Stimulated activated memory B cell treated with anti-CD40 and anti-IgM and Interleukin-4, amounts not matched to agents 10 μg/mL and 1 μg/mL and 100 μg/mL, for 72 hours (primary cell): ENCODE measurements around the gene SLC17A7.
"Not testable (repeated sequence)": the region's sequence is repeated elsewhere in the genome, so short reads cannot be mapped to it uniquely, and the experiment has no call there.

Source experiments
- ATAC-seq: fragments of 150-1000 bp; cut with Tn5 transposase; 2 replicates; pipeline ENCODE4 v1.10.0; 2021
- H3K27ac Mint-ChIP-seq: one replicate; pipeline ENCODE4 v1.8.0; 2022; ENCODE audit warnings: mild to moderate bottlenecking, mixed read lengths
- H3K27me3 Mint-ChIP-seq: one replicate; pipeline ENCODE4 v1.8.0; 2022; ENCODE audit warnings: mixed read lengths
- H3K36me3 Mint-ChIP-seq: one replicate; pipeline ENCODE4 v1.8.0; 2022; ENCODE audit warnings: mixed read lengths
- H3K4me1 Mint-ChIP-seq: one replicate; pipeline ENCODE4 v1.8.0; 2022; ENCODE audit warnings: mixed read lengths
- H3K4me3 Mint-ChIP-seq: one replicate; pipeline ENCODE4 v1.8.0; 2022; ENCODE audit warnings: mild to moderate bottlenecking, moderate library complexity, mixed read lengths
- H3K9me3 Mint-ChIP-seq: one replicate; pipeline ENCODE4 v1.8.0; 2022; ENCODE audit warnings: mixed read lengths

The SLC17A7 gene

GRCh38 chr19:49459388-49459787 is 18.1 kb upstream of the SLC17A7 start:
- H3K9me3 Mint-ChIP-seq: no peaks in the 10 kb centered on the region
- no peak overlapping the region for H3K4me3 Mint-ChIP-seq
- H3K27ac Mint-ChIP-seq: no peak overlapping the region
- peaks cover 19% of the 10 kb centered on the region for H3K4me1 Mint-ChIP-seq
- peaks cover 30% of the 10 kb centered on the region for H3K36me3 Mint-ChIP-seq
- ATAC-seq: no peak
- H3K27me3 Mint-ChIP-seq: no peaks in the 10 kb centered on the region

- H3K27ac Mint-ChIP-seq: peak overlapping the region; percentile 68
- H3K27me3 Mint-ChIP-seq: no peaks in the 10 kb centered on the region
- peaks cover 24% of the 10 kb centered on the region for H3K36me3 Mint-ChIP-seq
- no peak overlapping the region for H3K4me3 Mint-ChIP-seq
- H3K9me3 Mint-ChIP-seq: no peaks in the 10 kb centered on the region
- peaks cover 27% of the 10 kb centered on the region for H3K4me1 Mint-ChIP-seq
- ATAC-seq: no peak
Observed at GRCh38 chr19:49458567-49458903, 17.2 kb upstream of the SLC17A7 start.

DNA sequence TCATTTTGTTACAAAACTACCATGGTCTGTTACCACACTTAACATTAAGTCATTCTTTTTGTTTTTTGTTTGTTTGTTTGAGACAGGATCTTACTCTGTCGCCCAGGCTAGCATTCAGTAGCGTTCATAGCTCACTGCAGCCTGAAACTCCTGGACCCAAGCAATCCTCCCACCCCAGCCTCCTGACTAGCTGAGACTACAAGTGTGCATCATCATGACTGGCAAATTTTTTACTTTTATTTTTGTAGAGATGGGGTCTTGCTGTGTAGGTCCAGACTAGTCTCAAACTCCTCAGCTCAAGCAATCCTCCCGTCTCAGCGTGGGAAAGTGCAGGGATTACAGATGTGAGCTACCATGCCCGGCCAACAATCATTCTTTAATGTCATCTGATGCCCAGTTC is 15.0 kb upstream of the SLC17A7 start:
- ATAC-seq: no peak
- Mint-ChIP-seq H3K4me1 (peaks cover 40% of the 10 kb centered on the region), H3K27me3 (no peaks in the 10 kb centered on the region), H3K36me3 (peaks cover 28% of the 10 kb centered on the region), H3K4me3 (no peak overlapping the region), H3K27ac (no peak overlapping the region), H3K9me3 (no peaks in the 10 kb centered on the region)

- H3K4me3 Mint-ChIP-seq: no peak overlapping the region
- H3K36me3 Mint-ChIP-seq: peaks cover 30% of the 10 kb centered on the region
- H3K27ac Mint-ChIP-seq: no peak overlapping the region
- H3K4me1 Mint-ChIP-seq: peaks cover 43% of the 10 kb centered on the region
- no peaks in the 10 kb centered on the region for H3K9me3 Mint-ChIP-seq
- H3K27me3 Mint-ChIP-seq: no peaks in the 10 kb centered on the region
- ATAC-seq: no peak
Observed at GRCh38 chr19:49455773-49456172, 14.4 kb upstream of the SLC17A7 start.

DNA sequence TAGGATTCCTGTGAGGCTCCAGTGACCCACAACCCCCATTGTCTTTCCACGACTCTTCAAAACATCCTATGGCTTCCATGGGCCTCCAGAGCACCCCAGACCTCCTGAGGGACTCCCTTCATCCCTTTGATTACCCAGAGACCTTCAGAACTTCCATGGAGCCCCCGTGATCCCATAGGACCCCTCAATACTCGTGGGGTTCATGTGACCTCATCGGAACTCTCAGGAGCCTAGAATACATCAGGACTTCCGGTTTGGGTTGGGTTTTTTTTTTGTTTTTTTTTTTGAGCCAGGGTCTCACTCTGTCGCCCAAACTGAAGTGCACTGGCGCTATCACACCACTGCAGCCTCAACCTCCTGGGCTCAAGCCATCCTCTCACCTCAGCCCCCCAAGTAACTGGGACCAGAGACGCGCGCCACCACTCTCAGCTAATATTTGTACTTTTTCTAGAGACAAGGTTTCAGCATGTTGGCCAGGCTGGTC is 12.5 kb upstream of the SLC17A7 start:
- H3K9me3 Mint-ChIP-seq: no peaks in the 10 kb centered on the region
- no peak for ATAC-seq
- peaks cover 63% of the 10 kb centered on the region for H3K4me1 Mint-ChIP-seq

GRCh38 chr19:49453013-49453756 is 11.9 kb upstream of the SLC17A7 start, which contains the start of gene ALDH16A1:
Gene ALDH16A1, plus strand, starts transcription at chr19:49453225. Its CDS starts 107 bp downstream, at chr19:49453332.
- Mint-ChIP-seq H3K4me3 (peak within 1 kb of the TSS; percentile 99), H3K36me3 (peaks cover 47% of the 10 kb centered on the region), H3K4me1 (peaks cover 69% of the 10 kb centered on the region), H3K27ac (peak within 1 kb of the TSS; percentile 99), H3K27me3 (no peaks in the 10 kb centered on the region), H3K9me3 (no peaks in the 10 kb centered on the region)
- ATAC-seq: peak; percentile 96

More for the DNA sequence above, 12.5 kb upstream of the SLC17A7 start:
- H3K27ac Mint-ChIP-seq: peak overlapping the region; percentile 99
- H3K36me3 Mint-ChIP-seq: peaks cover 41% of the 10 kb centered on the region
- no peaks in the 10 kb centered on the region for H3K27me3 Mint-ChIP-seq
- H3K4me3 Mint-ChIP-seq: peak overlapping the region; percentile 99

- ATAC-seq: peak; percentile 85
- H3K27me3 Mint-ChIP-seq: no peaks in the 10 kb centered on the region
- no peaks in the 10 kb centered on the region for H3K9me3 Mint-ChIP-seq
- peak within 1 kb of the TSS; percentile 99 for H3K4me3 Mint-ChIP-seq
- peak within 1 kb of the TSS; percentile 99 for H3K27ac Mint-ChIP-seq
- peaks cover 65% of the 10 kb centered on the region for H3K4me1 Mint-ChIP-seq
- H3K36me3 Mint-ChIP-seq: peaks cover 56% of the 10 kb centered on the region
Observed at GRCh38 chr19:49451430-49452181, 10.3 kb upstream of the SLC17A7 start, which contains the start of gene PIH1D1. Gene PIH1D1, minus strand, starts transcription at chr19:49451814. Its CDS starts 240 bp downstream, at chr19:49451574.

DNA sequence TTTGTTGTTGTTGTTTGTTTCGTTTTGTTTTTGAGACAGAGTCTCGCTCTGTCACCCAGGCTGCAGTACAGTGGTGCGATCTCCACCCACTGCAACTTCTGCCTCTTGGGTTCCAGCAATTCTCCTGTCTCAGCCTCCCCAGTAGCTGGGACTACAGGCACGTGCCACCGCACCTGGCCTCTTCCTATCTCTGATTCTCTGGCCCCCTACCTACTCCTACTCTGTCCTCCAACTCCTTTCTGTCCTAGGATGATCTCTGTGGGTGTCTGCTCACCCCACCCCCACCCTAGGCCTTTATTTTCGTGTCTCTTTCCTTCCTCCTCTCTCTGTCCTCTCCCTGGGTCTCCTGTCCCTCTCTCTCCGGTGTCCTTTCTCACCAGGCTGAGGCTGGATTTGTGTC is 9.1 kb upstream of the SLC17A7 start:
- Mint-ChIP-seq H3K4me3 (peak overlapping the region; percentile 99), H3K36me3 (peaks cover 50% of the 10 kb centered on the region), H3K4me1 (peaks cover 58% of the 10 kb centered on the region), H3K27ac (peak overlapping the region; percentile 99), H3K27me3 (no peaks in the 10 kb centered on the region), H3K9me3 (no peaks in the 10 kb centered on the region)
- ATAC-seq: no peak

- Mint-ChIP-seq H3K36me3 (peaks cover 50% of the 10 kb centered on the region), H3K4me3 (no peak overlapping the region), H3K27me3 (no peaks in the 10 kb centered on the region), H3K4me1 (peaks cover 60% of the 10 kb centered on the region), H3K9me3 (no peaks in the 10 kb centered on the region), H3K27ac (no peak overlapping the region)
- no peak for ATAC-seq
Observed at GRCh38 chr19:49448432-49448786, 7.1 kb upstream of the SLC17A7 start.

DNA sequence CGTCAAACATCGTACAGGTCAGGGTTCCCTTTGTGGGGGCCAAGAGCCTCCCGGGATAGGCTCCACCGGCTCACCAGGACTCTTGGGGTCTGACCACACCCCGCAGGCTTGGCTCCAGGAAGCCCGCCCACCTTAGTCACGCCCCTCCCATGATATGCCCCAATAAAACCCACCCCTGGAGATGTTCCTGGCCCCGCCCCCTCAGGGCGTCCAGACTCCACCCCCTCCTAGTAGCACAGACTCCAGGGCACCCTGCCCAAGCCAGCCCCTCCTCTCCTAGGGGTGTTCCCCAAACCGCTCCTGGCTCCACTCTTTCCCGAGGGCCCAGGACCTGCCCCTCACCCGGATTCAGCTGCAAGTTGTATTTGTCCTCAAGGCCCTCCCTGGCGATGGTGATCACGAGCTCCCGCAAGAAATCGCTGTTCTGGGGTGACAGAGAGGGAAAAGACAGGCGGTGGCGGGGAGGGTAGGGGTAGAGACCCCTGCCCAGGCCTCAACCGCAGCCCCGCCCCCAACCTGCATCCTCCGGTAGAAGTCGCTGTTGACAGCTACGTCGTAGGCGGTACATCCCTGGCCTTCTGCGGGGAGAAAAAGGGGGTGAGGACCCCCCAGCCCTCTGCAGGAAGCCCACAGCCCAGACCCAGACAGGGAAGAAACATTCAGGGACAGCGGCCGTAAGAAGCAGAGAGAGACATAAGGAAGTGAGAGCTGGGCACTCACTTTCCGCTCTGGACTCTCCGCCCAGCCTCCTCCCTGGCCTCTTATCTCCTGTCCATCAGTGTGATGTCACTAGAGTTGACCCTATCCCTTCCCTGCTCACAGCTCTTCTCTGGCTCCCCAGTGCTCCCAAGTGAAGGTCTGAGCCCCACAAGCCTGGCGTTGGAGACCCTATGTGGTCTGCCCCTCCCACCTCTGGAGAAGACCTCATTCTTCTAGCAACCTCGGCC is 6.4 kb upstream of the SLC17A7 start:
- H3K4me1 Mint-ChIP-seq: peaks cover 58% of the 10 kb centered on the region
- H3K9me3 Mint-ChIP-seq: no peaks in the 10 kb centered on the region
- peaks cover 4% of the 10 kb centered on the region for H3K27me3 Mint-ChIP-seq
- ATAC-seq: no peak
- H3K36me3 Mint-ChIP-seq: peaks cover 50% of the 10 kb centered on the region
- H3K4me3 Mint-ChIP-seq: no peak overlapping the region
- no peak overlapping the region for H3K27ac Mint-ChIP-seq

DNA sequence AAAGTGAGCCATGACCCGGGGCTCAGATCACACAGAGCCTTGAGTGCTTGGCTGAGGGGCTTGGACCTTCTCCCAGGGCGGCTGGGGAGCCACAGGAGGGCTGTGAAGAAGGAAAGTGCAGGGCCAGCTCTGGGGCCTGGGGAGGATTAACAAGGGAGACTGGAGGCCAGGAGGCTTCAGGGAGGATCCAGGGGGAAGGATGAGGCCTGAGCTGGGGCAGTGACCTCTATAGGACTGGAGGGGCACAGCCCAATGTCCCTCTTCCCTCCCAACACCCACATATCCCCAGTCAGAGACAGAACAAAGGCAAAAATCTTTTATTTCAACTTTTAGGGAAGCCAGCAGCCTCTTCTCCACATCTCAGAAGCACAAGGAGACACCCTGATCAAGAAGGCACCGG is 4.7 kb upstream of the SLC17A7 start:
- H3K27ac Mint-ChIP-seq: no peak overlapping the region

GRCh38 chr19:49444100-49444700 is 2.9 kb upstream of the SLC17A7 start:
- H3K27ac Mint-ChIP-seq: peak overlapping the region; percentile 74
- H3K9me3 Mint-ChIP-seq, ATAC-seq: not testable (repeated sequence)
- peaks cover 50% of the 10 kb centered on the region for H3K4me1 Mint-ChIP-seq
- H3K4me3 Mint-ChIP-seq: peak overlapping the region; percentile 70
- peaks cover 27% of the 10 kb centered on the region for H3K36me3 Mint-ChIP-seq
- H3K27me3 Mint-ChIP-seq: peaks cover 39% of the 10 kb centered on the region

More for the DNA sequence above, 4.7 kb upstream of the SLC17A7 start:
- H3K4me1 Mint-ChIP-seq: peaks cover 61% of the 10 kb centered on the region
- H3K9me3 Mint-ChIP-seq: peaks cover 3% of the 10 kb centered on the region
- H3K27me3 Mint-ChIP-seq: peaks cover 21% of the 10 kb centered on the region
- ATAC-seq: no peak
- H3K36me3 Mint-ChIP-seq: peaks cover 44% of the 10 kb centered on the region
- H3K4me3 Mint-ChIP-seq: no peak overlapping the region

DNA sequence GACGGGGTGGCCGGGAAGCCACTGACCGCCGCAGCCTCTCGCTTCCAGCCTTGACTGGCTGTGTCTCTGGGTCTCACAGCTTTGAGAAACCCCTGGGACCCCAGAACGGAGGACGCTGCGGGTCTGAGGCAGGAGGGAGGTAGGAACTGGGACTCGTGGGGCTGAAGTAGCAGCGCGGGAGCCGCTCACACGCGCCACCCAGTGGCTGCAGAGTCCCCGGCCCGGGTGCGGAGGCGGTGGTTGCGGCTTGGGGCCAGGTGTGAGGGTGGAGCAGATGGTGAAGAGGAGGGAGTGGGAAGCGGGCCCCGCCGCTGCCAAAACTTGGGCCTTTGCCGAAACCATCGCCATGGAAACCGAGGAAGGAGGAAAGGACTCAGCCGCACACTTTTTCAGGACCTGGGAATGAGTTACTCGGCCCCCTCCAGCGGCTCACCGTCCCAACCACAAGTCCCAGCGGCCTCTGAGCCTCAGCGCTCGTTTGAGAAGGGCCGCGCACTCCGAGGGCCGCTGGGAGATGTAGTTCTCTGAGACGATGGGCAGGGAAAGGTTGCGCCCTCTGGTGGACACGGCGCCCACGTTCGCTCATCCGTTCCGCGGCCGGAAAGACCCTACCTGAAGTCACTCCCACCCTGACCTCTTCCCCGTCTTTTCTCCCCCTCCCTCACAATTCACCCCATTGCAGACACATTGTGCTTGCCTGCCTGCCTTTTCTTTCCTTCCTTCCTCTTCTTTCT is 2.2 kb upstream of the SLC17A7 start:
- Mint-ChIP-seq H3K9me3 (peaks cover 3% of the 10 kb centered on the region), H3K27me3 (peaks cover 46% of the 10 kb centered on the region), H3K36me3 (peaks cover 21% of the 10 kb centered on the region), H3K27ac (peak overlapping the region; percentile 74), H3K4me1 (peaks cover 43% of the 10 kb centered on the region), H3K4me3 (peak overlapping the region; percentile 70)
- ATAC-seq: peak; percentile 95
